Fibroblast of the aortic adventitia (primary cell): Measurements from ENCODE around the gene PRELID2. TPM values are rescaled to one million over a fixed set of nuclear protein-coding genes. Genes with fewer than 3 reads are reported as not detected.

Source experiments
- DNase-seq: peaks from one replicate; pipeline ENCODE4 v3.0.0-alpha.2; 2010; ENCODE audit warnings: low read depth
- H3K4me3 ChIP-seq: 2 replicates; pipeline ENCODE4 v1.5.1; 2011; ENCODE audit warnings: low read depth, mild to moderate bottlenecking, control low read depth, low read length, moderate library complexity
- total RNA-seq: library from RNA; depleted of rRNA; stranded (reverse); fragments of >200 nt; gene quantifications from 2 replicates; pipeline ENCODE4 v1.2.3, GENCODE V29; 2012; ENCODE audit warnings: low replicate concordance
- TF ChIP-seq, protein P1 (sequence below): IDR thresholded peaks from 2 replicates; pipeline ENCODE4 v1.5.1; 2011; ENCODE audit warnings: mild to moderate bottlenecking, low read length, control low read depth, inconsistent platforms; ENCODE audit not compliant: insufficient read depth

Gene PRELID2
- total RNA-seq, 1 donor, result 35.4 TPM

DNA sequence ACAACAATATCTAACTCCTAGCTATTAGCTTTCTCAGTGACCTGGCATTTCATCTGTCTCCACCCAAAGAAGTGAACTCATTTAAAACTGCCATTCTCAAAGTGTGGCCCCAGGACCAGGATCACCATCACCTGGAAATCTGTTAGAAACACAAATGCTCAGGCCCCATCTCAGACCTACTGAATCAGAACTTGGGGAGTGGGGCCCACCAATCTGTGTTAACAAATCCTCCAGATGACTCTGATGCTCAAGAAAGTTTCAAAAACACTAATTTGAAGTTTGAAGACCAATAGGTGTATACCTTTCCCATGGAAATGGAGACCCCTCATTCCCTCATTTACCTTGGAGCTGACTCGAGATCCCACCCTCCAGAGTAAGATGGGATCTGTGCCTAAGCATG lies 72.3 kb downstream of the PRELID2 start:
- TF ChIP-seq, protein P1, sequence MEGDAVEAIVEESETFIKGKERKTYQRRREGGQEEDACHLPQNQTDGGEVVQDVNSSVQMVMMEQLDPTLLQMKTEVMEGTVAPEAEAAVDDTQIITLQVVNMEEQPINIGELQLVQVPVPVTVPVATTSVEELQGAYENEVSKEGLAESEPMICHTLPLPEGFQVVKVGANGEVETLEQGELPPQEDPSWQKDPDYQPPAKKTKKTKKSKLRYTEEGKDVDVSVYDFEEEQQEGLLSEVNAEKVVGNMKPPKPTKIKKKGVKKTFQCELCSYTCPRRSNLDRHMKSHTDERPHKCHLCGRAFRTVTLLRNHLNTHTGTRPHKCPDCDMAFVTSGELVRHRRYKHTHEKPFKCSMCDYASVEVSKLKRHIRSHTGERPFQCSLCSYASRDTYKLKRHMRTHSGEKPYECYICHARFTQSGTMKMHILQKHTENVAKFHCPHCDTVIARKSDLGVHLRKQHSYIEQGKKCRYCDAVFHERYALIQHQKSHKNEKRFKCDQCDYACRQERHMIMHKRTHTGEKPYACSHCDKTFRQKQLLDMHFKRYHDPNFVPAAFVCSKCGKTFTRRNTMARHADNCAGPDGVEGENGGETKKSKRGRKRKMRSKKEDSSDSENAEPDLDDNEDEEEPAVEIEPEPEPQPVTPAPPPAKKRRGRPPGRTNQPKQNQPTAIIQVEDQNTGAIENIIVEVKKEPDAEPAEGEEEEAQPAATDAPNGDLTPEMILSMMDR, result no peak
- no peak for DNase-seq
- H3K4me3 ChIP-seq, result no peak overlapping the region

DNA sequence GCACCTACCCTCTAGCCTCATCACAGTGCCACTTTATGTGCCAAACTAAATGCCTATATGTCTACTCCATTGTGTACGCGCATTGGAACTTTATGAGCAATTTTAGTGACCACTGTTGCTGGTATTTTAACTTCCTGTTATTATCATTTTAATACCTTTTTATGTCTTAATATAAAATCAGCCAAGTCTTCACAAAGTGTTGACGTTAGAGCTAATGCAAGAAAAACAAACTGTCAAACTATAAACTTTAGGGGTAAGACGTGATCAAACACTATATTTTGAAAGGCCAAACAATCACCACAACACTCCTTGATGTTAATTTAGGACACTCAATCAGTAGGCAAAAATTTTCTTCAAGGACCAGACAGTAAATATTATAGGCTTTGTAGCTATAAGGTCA lies 73.9 kb downstream of the PRELID2 start:
- TF ChIP-seq, protein P1, result no peak
- H3K4me3 ChIP-seq, result no peak overlapping the region
- DNase-seq, result no peak

DNA sequence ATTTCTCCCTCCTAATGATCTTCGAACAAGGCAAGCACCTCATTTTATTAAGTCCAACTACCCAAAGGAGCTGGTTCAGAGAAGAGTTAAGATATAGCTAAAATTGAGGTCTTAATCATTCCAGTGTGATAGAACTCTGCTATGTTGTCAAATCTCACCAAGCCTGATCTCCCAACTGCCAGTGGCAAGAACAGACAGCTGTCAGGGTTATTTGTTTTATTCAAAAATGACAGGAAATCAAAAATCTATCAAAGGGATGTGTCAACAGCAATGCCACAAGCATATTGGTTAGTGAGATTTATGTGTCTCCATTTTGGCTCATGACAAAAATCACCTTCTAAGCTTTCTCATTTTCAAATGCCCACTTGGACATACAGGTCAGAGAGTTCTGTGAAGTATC lies 74.5 kb downstream of the PRELID2 start:
- H3K4me3 ChIP-seq, result no peak overlapping the region
- TF ChIP-seq, protein P1, result no peak
- DNase-seq, result no peak

DNA sequence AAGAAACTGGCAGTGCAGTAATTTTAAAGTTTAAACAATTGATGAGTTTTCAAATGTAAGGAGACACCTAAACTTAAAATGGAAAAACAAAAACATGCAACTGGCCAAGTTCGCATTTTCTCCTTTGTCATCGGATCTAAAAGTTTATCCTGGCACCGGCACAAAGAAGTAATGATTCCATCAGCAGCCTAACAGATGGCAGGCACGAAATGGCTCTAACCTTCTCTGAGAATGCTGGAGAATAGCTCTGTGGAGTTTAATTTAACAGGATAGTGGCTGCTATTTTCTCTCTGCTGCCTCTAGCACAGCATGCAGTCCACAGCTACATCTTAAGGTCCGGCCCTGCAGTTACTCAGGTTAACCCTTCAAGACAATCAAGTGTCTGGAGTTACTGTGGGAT lies 82.2 kb downstream of the PRELID2 start:
- no peak overlapping the region for H3K4me3 ChIP-seq
- peak; percentile 70 for DNase-seq
- TF ChIP-seq, protein P1, result no peak

DNA sequence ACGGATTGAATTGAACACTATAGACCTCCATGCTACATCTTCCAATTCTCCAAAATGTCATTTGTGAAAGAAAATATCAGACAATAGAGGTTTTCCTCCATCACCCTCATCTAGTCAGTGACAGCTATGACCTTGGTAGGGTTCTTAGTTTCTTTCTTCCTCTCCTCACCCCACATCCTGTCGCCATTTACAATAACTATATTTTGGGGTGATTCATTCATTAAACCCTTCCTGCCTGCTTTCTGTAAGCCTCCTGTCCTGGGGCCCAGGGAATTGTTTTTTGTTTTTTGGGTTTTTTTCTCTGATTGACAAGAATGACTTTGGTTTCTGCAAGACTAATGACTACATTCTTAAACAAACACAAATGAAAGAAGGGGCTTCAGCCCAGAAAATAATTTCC lies 82.6 kb downstream of the PRELID2 start:
- TF ChIP-seq, protein P1, result no peak
- DNase-seq, result no peak
- no peak overlapping the region for H3K4me3 ChIP-seq

GRCh38 chr5:145750199-145750598 lies 84.9 kb downstream of the PRELID2 start:
- H3K4me3 ChIP-seq, result no peak overlapping the region
- peak; percentile 77 for DNase-seq
- TF ChIP-seq, protein P1, result no peak

- no peak overlapping the region for H3K4me3 ChIP-seq
- DNase-seq, result no peak
- TF ChIP-seq, protein P1, result no peak
Measured at GRCh38 chr5:145743396-145744061, 91.6 kb downstream of the PRELID2 start.
